IMR-90 (cell line): ENCODE data around the gene SNX25. TPM values are rescaled to one million over a fixed set of nuclear protein-coding genes. Genes with fewer than 3 reads are reported as not detected.

Experiments used
- BHLHE40 ChIP-seq: fragments of 150-350 bp; IDR thresholded peaks from 2 replicates; pipeline ENCODE4 v1.6.1; 2016; ENCODE audit warnings: mild to moderate bottlenecking, low read depth, low read length
- CEBPB ChIP-seq: IDR thresholded peaks from 2 replicates; pipeline ENCODE4 v1.6.1; 2012; ENCODE audit warnings: low read depth, low read length, improper control_type of control experiment
- MAFK ChIP-seq: IDR thresholded peaks from 2 replicates; pipeline ENCODE4 v1.6.1; 2012; ENCODE audit warnings: low read depth, low read length, improper control_type of control experiment
- MXI1 ChIP-seq: IDR thresholded peaks from 2 replicates; pipeline ENCODE4 v1.6.1; 2012; ENCODE audit warnings: low read depth, mild to moderate bottlenecking, low read length, moderate library complexity, borderline replicate concordance
- RAD21 ChIP-seq: IDR thresholded peaks from 2 replicates; pipeline ENCODE4 v1.6.1; 2012; ENCODE audit warnings: low read length, improper control_type of control experiment
- SMC3 ChIP-seq: fragments of 150-350 bp; IDR thresholded peaks from 2 replicates; pipeline ENCODE4 v1.6.1; 2016; ENCODE audit warnings: low read depth, mild to moderate bottlenecking, antibody characterized with exemption, low read length, moderate library complexity
- polyA plus RNA-seq, 3 experiments: library from polyadenylated mRNA; depleted of rRNA; stranded (reverse); fragments of >200 nt; gene quantifications; 2 replicates each; pipeline ENCODE4 v1.2.3, GENCODE V29; 2012; ENCODE audit warnings: low replicate concordance in 1 of 3
- total RNA-seq: library from RNA; depleted of rRNA; stranded (reverse); fragments of >200 nt; gene quantifications from 2 replicates; pipeline ENCODE4 v1.2.3, GENCODE V29; 2012

The SNX25 gene
- total and polyA plus RNA-seq, 2 of the 4 experiments (the other 2 are of a cell fraction): 11.4 to 28.3 TPM

DNA sequence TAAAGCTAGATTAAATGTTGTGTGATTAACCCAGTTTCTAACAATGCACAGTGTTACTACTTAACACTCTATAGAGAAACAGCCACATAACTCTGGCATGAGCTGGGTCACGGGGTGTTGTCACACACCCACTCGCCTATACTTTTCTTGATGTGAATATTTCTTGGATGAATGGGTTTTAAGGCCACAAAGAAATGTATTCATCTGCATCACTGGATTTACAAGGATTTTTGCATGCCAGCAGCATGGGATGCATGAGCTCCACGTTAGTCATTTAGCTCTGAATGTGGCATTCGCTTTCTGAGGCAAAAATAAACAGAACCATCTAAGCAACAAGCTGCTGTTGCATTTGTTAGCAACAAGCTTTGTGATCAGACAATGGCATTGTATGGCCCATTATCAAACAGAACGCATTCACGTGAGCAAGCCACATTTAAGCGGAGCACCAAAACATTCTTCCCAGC, 96.6 kb downstream of the SNX25 start (continued):
- TF ChIP-seq MXI1 (peak; percentile 74; the same call in 1 of the 2 replicates), CEBPB (peak; percentile 13), SMC3 (no peak), RAD21 (no peak), BHLHE40 (peak; percentile 96), MAFK (peak; percentile 52)
